BJ (cell line): ENCODE results near the gene TMEM18. TPM values are rescaled to one million over a fixed set of nuclear protein-coding genes. Genes with fewer than 3 reads are reported as not detected.

Experiments
- CTCF ChIA-PET: fragments of 350-600 bp; formaldehyde crosslinking; extraction: SDS; loops from one replicate; lab custom pipeline; 2021; ENCODE audit warnings: antibody characterized with exemption, inconsistent platforms; lab: Yijun Ruan, JAX
- POLR2A ChIA-PET: fragments of 300-600 bp; sonication (Branson Sonifier 250); formaldehyde crosslinking; extraction: SDS; loops from one replicate; lab custom pipeline; 2021; ENCODE audit warnings: antibody characterized with exemption; lab: Charles Lee
- DNase-seq: peaks from one replicate; pipeline ENCODE4 v3.0.0-alpha.2; 2011; ENCODE audit warnings: low read depth
- H3K27me3 ChIP-seq: 2 replicates; pipeline ENCODE4 v1.6.0; 2011; ENCODE audit warnings: low read length; ENCODE audit not compliant: control insufficient read depth, insufficient read depth
- H3K36me3 ChIP-seq: 2 replicates; pipeline ENCODE4 v1.5.1; 2011; ENCODE audit warnings: low read length; ENCODE audit not compliant: control insufficient read depth, insufficient read depth
- H3K4me3 ChIP-seq: 2 replicates; pipeline ENCODE4 v1.5.1; 2011; ENCODE audit warnings: low read depth, mild to moderate bottlenecking, control low read depth, low read length
- polyA plus RNA-seq: library from polyadenylated mRNA; depleted of rRNA; stranded (reverse); fragments of >200 nt; gene quantifications from 2 replicates; pipeline ENCODE4 v1.2.3, GENCODE V29; 2011
- TF ChIP-seq, protein P1 (sequence below): IDR thresholded peaks from 2 replicates; pipeline ENCODE4 v1.5.1; 2011; ENCODE audit warnings: low read depth, mild to moderate bottlenecking, control low read depth, inconsistent platforms, low read length, moderate library complexity; ENCODE audit not compliant: insufficient read depth

TMEM18 gene
- polyA plus RNA-seq, 1 experiment, result 17.9 TPM

GRCh38 chr2:665340-666073 is 11.7 kb downstream of the TMEM18 start:
- POLR2A ChIA-PET, result no interaction called here
- TF ChIP-seq, protein P1, sequence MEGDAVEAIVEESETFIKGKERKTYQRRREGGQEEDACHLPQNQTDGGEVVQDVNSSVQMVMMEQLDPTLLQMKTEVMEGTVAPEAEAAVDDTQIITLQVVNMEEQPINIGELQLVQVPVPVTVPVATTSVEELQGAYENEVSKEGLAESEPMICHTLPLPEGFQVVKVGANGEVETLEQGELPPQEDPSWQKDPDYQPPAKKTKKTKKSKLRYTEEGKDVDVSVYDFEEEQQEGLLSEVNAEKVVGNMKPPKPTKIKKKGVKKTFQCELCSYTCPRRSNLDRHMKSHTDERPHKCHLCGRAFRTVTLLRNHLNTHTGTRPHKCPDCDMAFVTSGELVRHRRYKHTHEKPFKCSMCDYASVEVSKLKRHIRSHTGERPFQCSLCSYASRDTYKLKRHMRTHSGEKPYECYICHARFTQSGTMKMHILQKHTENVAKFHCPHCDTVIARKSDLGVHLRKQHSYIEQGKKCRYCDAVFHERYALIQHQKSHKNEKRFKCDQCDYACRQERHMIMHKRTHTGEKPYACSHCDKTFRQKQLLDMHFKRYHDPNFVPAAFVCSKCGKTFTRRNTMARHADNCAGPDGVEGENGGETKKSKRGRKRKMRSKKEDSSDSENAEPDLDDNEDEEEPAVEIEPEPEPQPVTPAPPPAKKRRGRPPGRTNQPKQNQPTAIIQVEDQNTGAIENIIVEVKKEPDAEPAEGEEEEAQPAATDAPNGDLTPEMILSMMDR, result no peak
- Histone ChIP-seq H3K4me3 (no peak overlapping the region), H3K36me3 (peaks cover 11% of the 10 kb centered on the region), H3K27me3 (peaks cover 3% of the 10 kb centered on the region; the same call in 1 of the 2 replicates)
- DNase-seq, result no peak
- CTCF ChIA-PET, result interaction anchor here (0.9 to 2.3 kb wide), 3 partner anchors 9 to 881 kb away, joined by 3 to 6 read pairs (median 3); no protein-coding TSS in a partner anchor

GRCh38 chr2:664063-664462 is 13.1 kb downstream of the TMEM18 start:
- no peak overlapping the region for H3K4me3 ChIP-seq
- peaks cover 3% of the 10 kb centered on the region; the same call in 1 of the 2 replicates for H3K27me3 ChIP-seq
- TF ChIP-seq, protein P1, result no peak
- no peak for DNase-seq
- peaks cover 11% of the 10 kb centered on the region for H3K36me3 ChIP-seq
- POLR2A ChIA-PET, result no interaction called here
- CTCF ChIA-PET, result no interaction called here

DNA sequence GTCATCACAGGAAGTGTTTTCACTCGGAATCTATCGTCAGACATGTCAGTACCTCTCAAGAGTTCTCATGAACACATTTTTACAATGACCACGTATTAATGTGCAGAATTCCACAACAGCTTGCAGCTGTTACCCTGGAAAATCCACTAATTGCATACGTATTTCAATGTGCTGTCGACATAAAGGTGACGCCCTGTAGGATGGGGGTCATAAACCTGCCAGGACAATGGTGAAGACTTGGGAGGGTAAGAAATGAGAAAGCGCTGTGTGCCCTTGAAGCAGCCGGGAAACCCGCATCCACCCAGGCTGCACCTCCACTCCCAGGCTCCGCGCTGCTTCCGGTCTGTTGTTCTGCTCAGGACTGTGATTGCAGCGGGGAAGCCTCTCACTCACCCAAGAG is 14.0 kb downstream of the TMEM18 start:
- TF ChIP-seq, protein P1, result no peak
- POLR2A ChIA-PET, result no interaction called here
- CTCF ChIA-PET, result interaction anchor here (1.2 to 1.3 kb wide), 3 partner anchors 11 to 412 kb away, joined by 3 to 6 read pairs (median 4); no protein-coding TSS in a partner anchor
- H3K4me3 ChIP-seq, result no peak overlapping the region
- H3K27me3 ChIP-seq, result peaks cover 3% of the 10 kb centered on the region; the same call in 1 of the 2 replicates
- peaks cover 7% of the 10 kb centered on the region; the same call in 1 of the 2 replicates for H3K36me3 ChIP-seq
- DNase-seq, result no peak

DNA sequence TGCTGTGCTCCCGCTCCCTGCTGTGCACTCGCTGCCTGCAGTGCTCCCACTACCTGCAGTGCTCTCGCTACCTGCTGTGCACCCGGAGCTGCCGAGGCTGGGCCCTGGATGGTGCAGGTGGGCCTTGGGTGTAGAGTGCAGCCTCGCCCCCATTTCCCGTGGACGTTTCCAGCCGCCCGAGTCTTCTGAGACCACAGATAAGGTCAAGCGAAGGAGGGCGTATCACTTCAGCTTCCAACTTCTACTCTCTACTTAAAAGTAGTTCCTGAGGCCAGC is 15.9 kb downstream of the TMEM18 start:
- DNase-seq, result no peak
- peaks cover 3% of the 10 kb centered on the region; the same call in 1 of the 2 replicates for H3K27me3 ChIP-seq
- H3K4me3 ChIP-seq, result no peak overlapping the region
- POLR2A ChIA-PET, result no interaction called here
- peaks cover 6% of the 10 kb centered on the region; the same call in 1 of the 2 replicates for H3K36me3 ChIP-seq
- CTCF ChIA-PET, result interaction anchor here (1.8 kb wide), 1 partner anchor 132 kb away, joined by 4 read pairs; no protein-coding TSS in a partner anchor
- TF ChIP-seq, protein P1, result no peak

- H3K4me3 ChIP-seq, result no peak overlapping the region
- CTCF ChIA-PET, result interaction anchor here (1.8 kb wide), 1 partner anchor 131 kb away, joined by 4 read pairs; no protein-coding TSS in a partner anchor
- POLR2A ChIA-PET, result no interaction called here
- peaks cover 3% of the 10 kb centered on the region; the same call in 1 of the 2 replicates for H3K27me3 ChIP-seq
- TF ChIP-seq, protein P1, result no peak
- peaks cover 3% of the 10 kb centered on the region; the same call in 1 of the 2 replicates for H3K36me3 ChIP-seq
- DNase-seq, result no peak
Measured at GRCh38 chr2:660586-661359, 16.4 kb downstream of the TMEM18 start.
